NCI-H748 treated with DMSO at 0.1 percent for 48 hours (cell line): ENCODE measurements around the gene MAP2K3.
"Not testable (repeated sequence)": the region's sequence is repeated elsewhere in the genome, so short reads cannot be mapped to it uniquely, and the experiment has no call there.

ENCODE experiments used
- DNase-seq: peaks from one replicate; lab custom pipeline; 2025; lab: John Stamatoyannopoulos, UW

Gene MAP2K3

DNA sequence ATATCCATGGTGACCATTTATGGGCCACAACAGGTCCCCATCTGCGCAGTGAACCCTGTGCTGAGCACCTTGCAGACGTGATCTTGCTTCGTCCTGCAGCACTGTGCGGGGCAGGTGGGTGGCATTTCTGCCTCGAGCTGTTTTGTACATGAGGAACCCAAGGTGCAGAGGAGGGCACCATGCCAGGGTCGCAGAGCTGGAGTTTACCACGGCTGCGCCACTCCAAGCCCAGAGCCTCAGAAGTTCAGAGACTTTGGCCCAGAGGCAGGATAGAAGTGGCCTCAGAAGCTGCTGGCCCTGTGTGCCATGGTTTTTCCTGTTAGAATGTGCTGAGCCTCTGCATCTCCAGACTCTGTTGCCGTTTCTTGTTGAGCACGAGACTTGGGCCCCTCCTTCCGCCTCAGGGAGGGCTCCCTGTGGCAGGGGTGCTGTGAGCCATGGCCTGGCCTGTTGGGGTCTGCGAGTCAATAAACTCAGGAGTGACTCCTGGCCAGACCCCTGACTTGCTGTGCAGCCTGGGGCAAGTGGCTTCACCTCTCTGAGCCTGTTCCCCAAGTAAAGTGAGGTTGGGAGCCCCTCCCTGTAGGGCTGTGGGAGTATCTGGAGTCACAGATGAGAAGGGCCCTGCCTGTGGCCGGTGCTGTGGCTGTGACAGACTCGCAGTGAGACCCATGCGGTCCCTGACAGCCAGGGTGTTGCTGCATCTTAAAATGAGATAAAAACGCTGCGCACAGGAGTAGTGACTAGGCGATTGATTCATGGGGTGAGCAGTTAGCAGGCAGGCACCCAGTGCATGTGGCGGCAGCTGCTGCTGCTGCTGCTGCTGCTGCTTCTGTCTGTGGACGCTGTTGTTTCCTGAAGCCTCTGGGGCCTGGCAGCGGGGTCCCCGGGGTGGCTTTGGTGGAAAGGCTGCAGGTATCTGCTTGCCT is 11.8 kb downstream of the MAP2K3 start:
- no peak for DNase-seq

DNA sequence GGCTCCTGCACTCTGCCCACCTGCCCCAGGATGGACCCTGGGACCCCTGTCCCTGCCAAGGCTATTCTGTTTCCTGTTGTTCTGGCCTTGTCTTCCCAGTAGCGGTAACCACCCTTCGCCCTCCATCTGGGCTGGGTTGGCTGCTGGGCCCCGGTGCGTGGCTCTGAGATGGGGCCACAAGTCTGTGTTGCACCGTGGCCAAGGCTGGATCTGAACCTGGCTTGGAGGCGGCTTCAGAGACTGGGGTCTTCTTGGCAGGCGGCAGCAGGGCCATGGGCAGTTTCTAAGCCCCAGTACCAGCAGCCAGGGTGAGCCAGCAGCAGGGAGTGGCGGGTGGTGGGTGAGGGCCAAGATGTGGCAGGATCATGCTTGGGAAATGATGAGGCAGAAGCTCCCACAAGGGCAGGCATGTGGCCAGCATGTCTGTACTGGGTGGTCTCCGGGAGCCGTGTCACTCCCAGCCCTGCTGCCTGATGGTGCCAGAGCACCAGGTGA is 12.6 kb downstream of the MAP2K3 start:
- DNase-seq = no peak

- DNase-seq = no peak
These were observed 13.1 kb downstream of the MAP2K3 start for GRCh38 chr17:21297597-21297996.

GRCh38 chr17:21298056-21298982 is 13.8 kb downstream of the MAP2K3 start:
- DNase-seq = no peak

DNA sequence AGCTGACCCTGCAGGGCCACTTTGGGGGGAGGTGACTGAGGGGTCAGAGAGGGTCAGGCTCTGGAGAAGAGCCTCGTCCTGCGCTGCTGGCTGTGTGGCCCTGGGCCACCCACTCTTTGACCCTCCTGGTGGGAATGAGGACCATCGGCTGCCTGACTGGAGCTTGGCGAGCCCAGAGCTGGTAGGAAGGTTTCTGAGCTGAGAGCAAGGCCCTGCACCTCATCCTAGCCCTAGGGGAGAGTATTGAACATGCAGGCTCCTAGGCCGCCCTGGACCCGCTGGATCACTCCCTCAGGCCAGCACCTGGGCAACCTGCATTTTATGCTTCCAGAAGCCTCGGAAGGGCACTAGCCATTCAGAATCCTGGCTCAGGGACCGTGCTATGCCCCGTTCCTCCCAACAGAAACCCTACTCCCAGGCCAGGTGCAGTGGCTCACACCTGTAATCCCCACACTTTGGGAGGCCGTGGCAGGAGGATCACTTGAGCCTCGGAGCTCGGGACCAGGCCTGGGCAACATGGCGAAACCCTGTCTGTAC is 14.5 kb downstream of the MAP2K3 start:
- DNase-seq = no peak

GRCh38 chr17:21299981-21300600 is 15.6 kb downstream of the MAP2K3 start:
- DNase-seq = no peak

GRCh38 chr17:21300601-21301571 is 16.4 kb downstream of the MAP2K3 start:
- no peak for DNase-seq

GRCh38 chr17:21301593-21302550 is 17.4 kb downstream of the MAP2K3 start:
- no peak for DNase-seq

DNA sequence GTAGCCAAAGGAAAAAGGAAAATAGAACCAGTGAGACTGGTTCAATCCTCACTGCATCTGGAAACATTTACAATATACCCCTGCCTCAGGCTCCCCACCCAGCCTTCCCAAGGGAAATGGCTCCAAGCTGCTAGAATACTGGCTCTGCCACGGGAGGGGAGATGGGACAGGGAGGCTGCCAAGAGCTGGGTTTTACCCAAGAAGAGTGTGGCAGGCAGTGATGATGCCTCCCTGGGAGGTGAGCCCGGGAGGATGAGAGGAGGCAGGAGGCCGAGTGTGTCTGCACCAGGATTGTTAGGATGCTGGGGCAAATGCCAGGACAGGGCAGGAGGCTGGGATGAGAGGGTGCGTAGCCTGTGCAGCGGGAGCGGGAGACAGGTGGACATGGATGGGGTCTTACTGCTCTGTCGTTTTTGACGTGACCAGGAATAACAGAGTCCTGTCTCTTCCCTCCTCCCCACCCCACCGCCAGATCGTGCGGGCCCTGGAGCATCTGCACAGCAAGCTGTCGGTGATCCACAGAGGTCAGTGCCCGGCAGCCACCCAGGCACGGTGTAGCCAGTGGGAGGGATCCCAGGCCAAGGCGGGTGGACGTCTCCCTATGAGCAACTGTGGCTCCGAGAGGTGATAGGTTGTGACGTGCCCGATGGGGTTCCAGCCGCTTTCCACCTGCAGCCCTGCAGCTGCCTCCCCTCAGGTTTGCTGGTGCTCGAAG is 18.4 kb downstream of the MAP2K3 start:
- no peak for DNase-seq

GRCh38 chr17:21303441-21304065 is 19.0 kb downstream of the MAP2K3 start:
- DNase-seq = no peak

DNA sequence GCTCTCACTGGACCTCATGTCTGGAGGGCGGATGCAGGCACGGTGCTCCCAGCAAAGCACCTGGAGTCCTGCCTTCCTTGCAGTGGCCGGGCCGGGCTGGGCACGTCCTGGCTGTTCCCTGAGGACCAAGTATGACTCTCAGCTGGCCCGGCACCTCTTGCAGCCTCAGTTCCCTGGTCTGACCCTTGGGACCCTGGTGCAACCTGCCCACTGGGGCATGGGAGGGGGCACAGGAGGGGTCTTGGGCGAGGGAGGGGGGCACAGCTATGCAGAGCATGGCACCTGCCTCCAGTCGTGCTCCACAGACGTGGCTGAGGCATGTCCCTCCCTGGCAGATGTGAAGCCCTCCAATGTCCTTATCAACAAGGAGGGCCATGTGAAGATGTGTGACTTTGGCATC is 19.6 kb downstream of the MAP2K3 start:
- DNase-seq = no peak

DNA sequence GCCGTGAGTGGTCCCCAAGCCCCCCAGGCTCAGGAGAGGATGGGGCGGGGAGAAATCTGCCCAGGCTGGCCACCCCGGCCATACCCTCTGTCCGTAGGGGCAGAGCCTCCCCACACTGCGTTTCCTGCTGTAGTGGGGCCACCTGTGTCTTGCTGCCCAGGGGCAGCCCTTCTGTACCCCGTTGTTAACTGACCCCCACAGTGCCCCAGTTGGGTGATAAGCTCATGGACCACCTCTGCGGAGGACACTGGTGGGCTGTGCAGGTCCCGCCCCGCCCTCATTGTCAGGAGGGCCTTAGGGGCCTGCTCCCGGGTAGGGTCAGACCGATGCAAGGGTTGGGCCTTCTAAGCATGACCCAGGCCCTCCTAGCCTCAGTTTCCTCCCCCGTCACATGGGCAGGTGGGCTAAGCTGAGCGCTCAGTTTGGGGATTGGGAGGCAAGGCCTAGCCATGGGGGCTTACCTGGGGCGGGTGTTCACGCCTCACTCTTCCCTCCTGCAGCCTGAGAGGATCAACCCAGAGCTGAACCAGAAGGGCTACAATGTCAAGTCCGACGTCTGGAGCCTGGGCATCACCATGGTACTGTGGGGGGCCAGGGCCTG is 20.1 kb downstream of the MAP2K3 start:
- DNase-seq = not testable (repeated sequence)

DNA sequence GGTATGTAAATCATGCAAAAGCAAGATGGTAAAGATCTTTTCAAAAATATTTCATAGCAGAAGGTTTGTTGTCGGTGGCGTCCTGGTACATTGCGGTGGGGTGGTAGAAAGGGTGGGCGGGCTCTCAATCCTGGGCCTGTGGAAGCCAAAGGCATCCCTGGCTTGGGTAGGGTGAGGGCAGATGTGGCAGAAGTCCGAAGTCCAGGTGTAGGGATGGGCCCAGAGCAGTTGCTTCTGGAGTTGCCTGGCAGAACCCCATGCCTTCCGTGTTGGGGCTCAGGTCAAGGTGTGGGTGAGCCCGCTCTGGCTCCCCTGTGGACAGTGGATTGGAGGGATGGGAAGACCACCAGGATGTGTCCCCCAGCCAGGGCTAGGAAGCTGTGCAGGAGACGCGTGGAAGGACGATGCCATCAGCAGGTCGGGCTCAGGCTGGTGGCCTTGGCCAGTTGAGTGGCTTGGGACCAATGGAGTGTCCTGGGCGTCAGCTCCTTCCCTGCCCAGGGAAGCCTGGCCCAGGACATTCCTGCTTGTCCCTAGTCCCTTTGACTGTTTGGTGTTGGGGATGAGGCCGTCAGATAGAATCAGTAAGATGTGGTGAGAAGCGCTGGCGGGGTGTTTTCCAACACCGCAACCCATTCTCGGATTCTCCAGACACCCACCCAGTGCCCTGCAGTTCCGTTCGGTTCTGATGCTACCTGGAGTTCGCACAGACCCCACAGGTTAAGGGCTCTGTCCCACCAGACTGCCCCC is 21.1 kb downstream of the MAP2K3 start:
- DNase-seq = not testable (repeated sequence)

DNA sequence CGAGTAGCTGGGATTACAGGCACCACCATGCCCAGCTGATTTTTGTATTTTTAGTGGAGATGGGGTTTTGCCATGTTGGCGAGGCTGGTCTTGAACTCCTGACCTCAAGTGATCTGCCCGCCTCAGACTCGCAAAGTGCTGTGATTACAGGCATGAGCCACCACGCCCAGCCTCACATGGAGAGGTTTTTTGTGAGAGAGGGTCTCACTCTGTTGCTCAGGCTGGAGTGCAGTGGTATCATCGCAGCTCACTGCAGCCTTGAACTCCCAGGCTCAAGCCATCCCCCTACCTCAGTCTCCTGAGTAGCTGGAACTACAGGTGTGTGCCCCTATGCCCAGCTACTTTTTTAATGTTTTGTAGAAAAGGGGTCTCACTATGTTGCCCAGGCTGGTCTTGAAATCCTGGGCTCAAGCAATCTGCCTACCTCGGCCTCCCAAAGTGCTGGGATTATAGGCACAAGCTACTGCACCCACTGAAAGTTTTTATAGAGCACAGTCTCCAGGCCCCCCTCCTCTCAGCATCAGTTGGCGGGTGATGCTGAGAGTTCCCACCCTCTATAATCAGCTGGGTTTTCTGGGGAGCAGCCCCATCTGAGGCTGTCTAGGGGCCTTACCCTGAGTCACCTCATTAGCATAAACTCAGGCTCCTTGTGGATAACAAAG is 22.2 kb downstream of the MAP2K3 start:
- DNase-seq = not testable (repeated sequence)

GRCh38 chr17:21307273-21307625 is 22.7 kb downstream of the MAP2K3 start:
- not testable (repeated sequence) for DNase-seq

- not testable (repeated sequence) for DNase-seq
These were observed 24.4 kb downstream of the MAP2K3 start for GRCh38 chr17:21308931-21309381.
